ENCODE results near the gene GUF1.

DNA sequence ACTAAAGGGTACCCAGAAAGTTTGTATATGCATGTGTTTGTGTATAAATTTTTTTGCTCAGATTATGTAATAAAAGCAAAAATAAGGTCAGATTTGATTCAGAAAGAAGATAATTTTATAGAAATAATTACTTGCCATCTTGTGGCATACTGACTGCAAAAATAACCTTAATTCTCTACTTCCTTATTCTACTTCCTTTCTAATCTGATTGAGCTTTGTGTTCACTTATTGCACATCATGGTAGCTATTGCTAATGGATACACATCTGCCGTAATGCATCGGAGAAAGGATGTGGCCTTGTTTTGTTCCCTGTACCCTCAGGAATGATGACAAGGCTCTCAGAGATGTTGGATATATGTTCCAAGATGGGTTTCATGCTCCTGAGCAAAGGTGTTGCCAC is 58.7 kb downstream of the GUF1 start:
- TF ChIP-seq GATA2 (IDR thresholded peaks at IDR 0.05; ENCODE audit: low read depth, low read length) (no peak), GATA3 (IDR thresholded peaks at IDR 0.05; ENCODE audit: low read depth, low read length) (no peak)
